HG03280 (cell line): ENCODE results near the gene PLPP3.

Experiments used
- ATAC-seq: cut with Tn5 transposase; IDR thresholded peaks from one replicate; pipeline ENCODE4 v1.9.1; 2021; ENCODE audit warnings: mild to moderate bottlenecking, moderate library complexity; ENCODE audit not compliant: unreplicated experiment

Gene PLPP3

GRCh38 chr1:56526571-56527174, 52.7 kb downstream of the PLPP3 start:
- peak; percentile 67 for ATAC-seq

GRCh38 chr1:56525489-56526041, 53.8 kb downstream of the PLPP3 start:
- peak; percentile 72 for ATAC-seq

GRCh38 chr1:56524263-56524662, 55.1 kb downstream of the PLPP3 start:
- ATAC-seq: no peak

- ATAC-seq: no peak
Observed at GRCh38 chr1:56522680-56523079, 56.7 kb downstream of the PLPP3 start.

- no peak for ATAC-seq
Observed at GRCh38 chr1:56520016-56520601, 59.3 kb downstream of the PLPP3 start.

- ATAC-seq: no peak
Observed at GRCh38 chr1:56517404-56518130, 61.8 kb downstream of the PLPP3 start.

GRCh38 chr1:56516539-56517252, 62.7 kb downstream of the PLPP3 start:
- peak; percentile 90 for ATAC-seq

GRCh38 chr1:56515898-56516538, 63.3 kb downstream of the PLPP3 start:
- ATAC-seq: no peak

GRCh38 chr1:56512724-56513494, 66.5 kb downstream of the PLPP3 start:
- no peak for ATAC-seq

- ATAC-seq: no peak
Observed at GRCh38 chr1:56511766-56512165, 67.6 kb downstream of the PLPP3 start.

- no peak for ATAC-seq
Observed at GRCh38 chr1:56511364-56511763, 68.0 kb downstream of the PLPP3 start.

GRCh38 chr1:56510642-56511021, 68.7 kb downstream of the PLPP3 start:
- ATAC-seq: no peak

- ATAC-seq: no peak
Observed at GRCh38 chr1:56509713-56510641, 69.4 kb downstream of the PLPP3 start.

- no peak for ATAC-seq
Observed at GRCh38 chr1:56508523-56508983, 70.8 kb downstream of the PLPP3 start.

- no peak for ATAC-seq
Observed at GRCh38 chr1:56507925-56508522, 71.3 kb downstream of the PLPP3 start.

- no peak for ATAC-seq
Observed at GRCh38 chr1:56506951-56507491, 72.3 kb downstream of the PLPP3 start.

- no peak for ATAC-seq
Observed at GRCh38 chr1:56505792-56506743, 73.3 kb downstream of the PLPP3 start.
